Endothelial cell of umbilical vein (primary cell): ENCODE data around the gene DAB1. TPM values are rescaled to one million over a fixed set of nuclear protein-coding genes. Genes with fewer than 3 reads are reported as not detected.

Experiments used
- BruUV-seq: library from RNA; stranded (reverse); fragments of 400-500 nt; replicated peaks from 2 replicates; lab custom pipeline; 2021; lab: Mats Ljungman, UMichigan
- CTCF ChIA-PET: fragments of 300-600, 350-600 bp; sonication (Branson Sonifier 250); formaldehyde crosslinking; loops from one replicate; lab custom pipeline; 2021; ENCODE audit warnings: antibody characterized with exemption, inconsistent platforms; lab: Charles Lee
- POLR2A ChIA-PET: fragments of 300-600, 350-600 bp; sonication (Branson Sonifier 250); formaldehyde crosslinking; loops from one replicate; lab custom pipeline; 2021; ENCODE audit warnings: antibody characterized with exemption, inconsistent platforms; lab: Charles Lee
- DNase-seq: peaks from one replicate; pipeline ENCODE4 v3.0.0-alpha.2; 2011; ENCODE audit warnings: low read depth, low spot score
- FAIRE-seq: peaks from 2 replicates; lab custom pipeline; 2011; peaks lifted over from hg19 to GRCh38; lab: Jason Lieb, UNC
- H2AFZ ChIP-seq: 2 replicates; pipeline ENCODE4 v1.6.0; 2012; ENCODE audit warnings: low read depth, low read length, control low read depth, inconsistent platforms
- H3K27ac ChIP-seq: 2 replicates; pipeline ENCODE4 v1.5.1; 2011; ENCODE audit warnings: low read depth, mild to moderate bottlenecking, control low read depth, low read length, moderate library complexity; ENCODE audit not compliant: insufficient read depth
- H3K27me3 ChIP-seq, 2 experiments: 2 replicates each; pipeline versions ENCODE4 v1.6.0 to v1.6.1; 2011; ENCODE audit warnings: low read length in 2 of 2, mixed read lengths in 1 of 2; ENCODE audit not compliant: control insufficient read depth in 2 of 2, insufficient read depth in 2 of 2
- H3K36me3 ChIP-seq, 2 experiments: 2 replicates in 1 of 2; 3 replicates in 1 of 2; pipeline ENCODE4 v1.5.1; 2011; ENCODE audit warnings: low read length in 2 of 2, mild to moderate bottlenecking in 1 of 2, moderate library complexity in 1 of 2; ENCODE audit not compliant: control insufficient read depth in 2 of 2, insufficient read depth in 2 of 2; ENCODE audit errors: extremely low read depth in 1 of 2
- H3K4me1 ChIP-seq: 3 replicates; pipeline ENCODE4 v1.5.1; 2011; ENCODE audit warnings: mild to moderate bottlenecking, low read length; ENCODE audit not compliant: control insufficient read depth, insufficient read depth; ENCODE audit errors: extremely low read depth
- H3K4me2 ChIP-seq: 2 replicates; pipeline ENCODE4 v1.6.1; 2011; ENCODE audit warnings: low read length, control low read depth, mixed read lengths; ENCODE audit not compliant: insufficient read depth
- H3K4me3 ChIP-seq, 3 experiments: fragments of 200-600 bp in 1 of 3; sonication (generic), shearing (Covaris generic) in 1 of 3; replicated peaks in 1 of 3; 2 replicates each; pipeline ENCODE4 v1.5.1; 2011 to 2016; ENCODE audit warnings: control low read depth in 3 of 3, low read length in 3 of 3, mild to moderate bottlenecking in 2 of 3, inconsistent platforms in 1 of 3, low read depth in 1 of 3, moderate library complexity in 1 of 3; ENCODE audit not compliant: insufficient read depth in 1 of 3
- H3K79me2 ChIP-seq: 2 replicates; pipeline ENCODE4 v1.6.0; 2012; ENCODE audit warnings: low read length, inconsistent platforms; ENCODE audit not compliant: control insufficient read depth, insufficient read depth
- H3K9ac ChIP-seq: replicated peaks from 2 replicates; pipeline ENCODE3; 2011; ENCODE audit warnings: low read length, control low read depth; ENCODE audit not compliant: insufficient read depth; ENCODE audit errors: extremely low read depth
- H3K9me1 ChIP-seq: replicated peaks from 3 replicates; pipeline ENCODE4 v1.6.0; 2011; ENCODE audit warnings: mild to moderate bottlenecking, low read length; ENCODE audit not compliant: control insufficient read depth, insufficient read depth; ENCODE audit errors: extremely low read depth
- H3K9me3 ChIP-seq: replicated peaks from 2 replicates; pipeline ENCODE4 v1.5.1; 2012; ENCODE audit warnings: low read length, inconsistent platforms; ENCODE audit not compliant: control insufficient read depth, insufficient read depth
- H4K20me1 ChIP-seq: replicated peaks from 2 replicates; pipeline ENCODE3; 2011; ENCODE audit warnings: mild to moderate bottlenecking, low read length; ENCODE audit not compliant: control insufficient read depth, insufficient read depth; ENCODE audit errors: extremely low read depth
- CTCF ChIP-seq, 2 donors: IDR thresholded peaks; 1 replicate in 1 of 2; 2 replicates in 1 of 2; pipeline ENCODE4 v1.5.1; 2011; ENCODE audit warnings: low read length in 2 of 2, mild to moderate bottlenecking in 2 of 2, moderate library complexity in 2 of 2, control low read depth in 1 of 2, inconsistent platforms in 1 of 2, low read depth in 1 of 2; ENCODE audit not compliant: insufficient read depth in 1 of 2; ENCODE audit errors: extremely low read depth in 1 of 2
- EZH2 ChIP-seq: IDR thresholded peaks from 2 replicates; pipeline ENCODE4 v1.6.1; 2012; ENCODE audit warnings: borderline replicate concordance, low read depth, mild to moderate bottlenecking, moderate library complexity, low read length, inconsistent platforms; ENCODE audit not compliant: severe bottlenecking
- GATA2 ChIP-seq: IDR thresholded peaks from 2 replicates; pipeline ENCODE4 v1.7.0; 2011; ENCODE audit warnings: low read depth, mild to moderate bottlenecking, moderate library complexity, mixed read lengths, low read length; ENCODE audit not compliant: insufficient read length, insufficient read depth
- MYC ChIP-seq: IDR thresholded peaks from one replicate; pipeline ENCODE4 v1.6.1; 2011; ENCODE audit warnings: mild to moderate bottlenecking, low read depth, low read length
- POLR2A ChIP-seq: IDR thresholded peaks from 2 replicates; pipeline ENCODE4 v1.6.1; 2012; ENCODE audit warnings: low read depth, mild to moderate bottlenecking, control low read depth, low read length
- POLR2AphosphoS5 ChIP-seq: IDR thresholded peaks from 2 replicates; pipeline ENCODE4 v1.6.1; 2012; ENCODE audit warnings: low read depth, mild to moderate bottlenecking, control low read depth, low read length, moderate library complexity; ENCODE audit not compliant: insufficient read depth
- dilution Hi-C: fragments of 300-500 bp; cut with MboI; formaldehyde crosslinking; loops from one replicate; pipeline ENCODE4 v1.15.0; 2019; ENCODE audit warnings: low sequenced_read_pairs; ENCODE audit not compliant: extremely low pct_ligation_motif_present
- intact Hi-C: fragments of 100-400 bp; cut with micrococcal nuclease; formaldehyde crosslinking; loops from one replicate; pipeline ENCODE4 v1.10.0; 2022
- polyA plus RNA-seq, 4 experiments: library from polyadenylated mRNA; depleted of rRNA in 3 of 4; stranded (reverse) in 3 of 4; unstranded in 1 of 4; fragments of >200 nt; gene quantifications; 2 replicates each; pipeline versions ENCODE4 v1.2.1 to v1.2.3, GENCODE V29; 2011 to 2012; ENCODE audit warnings: missing spikeins in 1 of 4
- total RNA-seq: library from RNA; stranded (reverse); gene quantifications from 2 replicates; pipeline ENCODE4 v1.2.3, GENCODE V29; 2021
- TF ChIP-seq, protein P1 (sequence below): IDR thresholded peaks from 2 replicates; pipeline ENCODE4 v1.6.1; 2011; ENCODE audit not compliant: insufficient read depth, insufficient read length

DAB1 gene
- total and polyA plus RNA-seq, 2 donors (not counting 3 experiments of a cell fraction or from before 2014, with no cell fraction given) = not detected

- Histone ChIP-seq H3K27me3 (no peaks in the 10 kb centered on the region), H2AFZ (no peak overlapping the region), H3K79me2 (no peaks in the 10 kb centered on the region), H3K9ac (no peak overlapping the region), H3K4me2 (no peak overlapping the region), H4K20me1 (no peaks in the 10 kb centered on the region), H3K27ac (no peak overlapping the region), H3K4me1 (no peaks in the 10 kb centered on the region), H3K36me3 (no peaks in the 10 kb centered on the region), H3K9me3 (no peaks in the 10 kb centered on the region), H3K4me3 (no peak overlapping the region), H3K9me1 (no peaks in the 10 kb centered on the region)
- no TSS peak for BruUV-seq
- ChIA-PET CTCF (no interaction called here), POLR2A (no interaction called here)
- DNase-seq (no peak), FAIRE-seq (no peak)
- intact Hi-C loops = loop anchor here (5.0 kb wide), 1 partner anchor 1582 kb away; the partner anchor contains the start of gene OMA1
- no peak for TF ChIP-seq MYC
- TF ChIP-seq POLR2AphosphoS5 = no peak
- no peak for TF ChIP-seq GATA2
- TF ChIP-seq, protein P1, sequence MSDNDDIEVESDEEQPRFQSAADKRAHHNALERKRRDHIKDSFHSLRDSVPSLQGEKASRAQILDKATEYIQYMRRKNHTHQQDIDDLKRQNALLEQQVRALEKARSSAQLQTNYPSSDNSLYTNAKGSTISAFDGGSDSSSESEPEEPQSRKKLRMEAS = no peak
- no peak for TF ChIP-seq CTCF (IDR thresholded peaks at IDR 0.05; ENCODE audit: extremely low read depth in 1 of 2, insufficient read depth in 1 of 2, low read depth in 1 of 2, low read length in 2 of 2)
- no peak for TF ChIP-seq EZH2
- no peak for TF ChIP-seq POLR2A
- dilution Hi-C loops = no loop called here
Observed at GRCh38 chr1:56965191-56965590, 458.7 kb downstream of the DAB1 start.
